Fibroblast of skin of right biceps (primary cell): Measurements from ENCODE around the gene FKBP15.
"Not testable (repeated sequence)": the region's sequence is repeated elsewhere in the genome, so short reads cannot be mapped to it uniquely, and the experiment has no call there.

Source experiments
- DNase-seq: peaks from one replicate; pipeline ENCODE4 v3.0.0-alpha.2; 2013

The FKBP15 gene

DNA sequence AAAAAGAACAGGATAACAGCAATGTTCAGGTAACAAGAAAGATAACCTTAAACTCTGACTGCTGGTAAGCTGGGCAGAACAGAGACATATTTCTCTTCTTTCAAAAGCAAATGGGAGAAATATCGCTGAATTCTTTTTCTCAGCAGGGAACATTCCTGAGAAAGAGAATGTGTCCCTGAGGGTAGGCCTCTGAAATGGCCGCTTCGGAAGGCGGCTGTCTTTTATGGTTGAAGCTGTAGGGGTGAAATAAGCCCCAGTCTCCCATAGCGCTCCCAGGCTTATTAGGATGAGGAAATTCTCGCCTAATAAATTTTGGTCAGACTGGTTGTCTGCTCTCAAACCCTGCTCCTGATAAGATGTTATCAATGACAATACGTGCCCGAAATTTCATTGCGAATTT, 80.2 kb downstream of the FKBP15 start:
- DNase-seq, result not testable (repeated sequence)

- DNase-seq, result no peak
These were observed 81.1 kb downstream of the FKBP15 start for GRCh38 chr9:113139953-113140352.

- no peak for DNase-seq
These were observed 81.8 kb downstream of the FKBP15 start for GRCh38 chr9:113139225-113139829.

GRCh38 chr9:113138760-113139159, 82.3 kb downstream of the FKBP15 start:
- no peak for DNase-seq

- DNase-seq, result no peak
These were observed 83.6 kb downstream of the FKBP15 start for GRCh38 chr9:113137196-113138168.

DNA sequence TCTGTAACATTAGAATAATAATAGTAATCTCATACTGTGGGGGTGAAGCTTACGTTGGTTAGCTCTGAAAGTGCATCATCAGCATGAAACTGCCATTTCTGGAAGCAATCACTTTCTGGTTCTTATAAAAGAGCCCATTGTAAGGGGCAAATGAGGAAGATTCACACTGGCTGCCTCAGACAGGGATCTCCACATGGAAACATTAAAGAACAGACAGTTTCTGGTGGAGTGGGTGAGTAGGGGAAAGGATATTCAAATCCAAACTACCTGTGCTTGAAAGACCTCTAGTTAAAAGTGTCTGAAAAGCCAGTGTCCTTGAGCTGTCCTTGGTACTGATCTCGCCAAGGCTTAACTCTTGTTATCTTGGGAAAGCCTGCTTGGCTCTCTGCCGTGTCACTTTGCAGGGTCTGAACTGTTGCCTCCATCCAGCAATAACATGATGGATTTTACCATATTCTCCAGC, 89.4 kb downstream of the FKBP15 start:
- peak; percentile 21 for DNase-seq

GRCh38 chr9:113129884-113130283, 91.2 kb downstream of the FKBP15 start:
- no peak for DNase-seq

GRCh38 chr9:113129466-113129865, 91.6 kb downstream of the FKBP15 start:
- DNase-seq, result no peak

GRCh38 chr9:113125386-113126035, 95.6 kb downstream of the FKBP15 start:
- DNase-seq, result no peak

DNA sequence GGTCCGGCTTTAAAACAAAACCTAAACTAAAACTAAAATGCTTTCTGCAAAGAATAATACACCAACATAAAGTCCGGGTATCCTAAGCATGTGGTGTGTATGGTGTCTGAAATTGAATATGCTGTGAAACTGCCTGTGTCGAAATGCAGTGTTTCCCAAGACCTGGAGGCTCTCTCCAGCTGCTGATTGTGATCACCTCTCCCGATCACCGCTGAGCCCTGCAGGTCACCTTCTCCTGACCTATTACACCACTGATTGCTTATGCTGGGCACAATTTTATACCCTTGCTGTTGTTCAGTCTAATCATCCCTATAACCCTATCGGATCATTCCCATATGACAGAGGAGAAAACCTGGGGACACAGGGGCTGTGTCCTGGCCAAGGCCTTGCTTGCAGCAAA, 102.2 kb downstream of the FKBP15 start:
- DNase-seq, result not testable (repeated sequence)
